Liver (tissue), 3 donors: ENCODE results near the gene ARFRP1.

Source experiments
- GABPA ChIP-seq, 2 donors: IDR thresholded peaks in 1 of 2; conservative IDR thresholded peaks in 1 of 2; 2 replicates each; pipeline ENCODE4 v1.6.1; 2016; ENCODE audit warnings: antibody characterized with exemption in 2 of 2, mild to moderate bottlenecking in 1 of 2, moderate library complexity in 1 of 2
- SP1 ChIP-seq: IDR thresholded peaks from 2 replicates; pipeline ENCODE4 v1.6.1; 2018; ENCODE audit warnings: antibody characterized with exemption, mild to moderate bottlenecking
- TAF1 ChIP-seq: conservative IDR thresholded peaks from 2 replicates; pipeline ENCODE4 v1.6.1; 2016; ENCODE audit warnings: antibody characterized with exemption, mild to moderate bottlenecking
- TF ChIP-seq, protein P1 (sequence below): fragments of 150-350 bp; IDR thresholded peaks from 2 replicates; pipeline ENCODE4 v1.5.1; 2017; ENCODE audit warnings: improper control_type of control experiment, low read depth, low read length; ENCODE audit not compliant: missing input control
- donor health status: healthy.
- donor health status: healthy.

DNA sequence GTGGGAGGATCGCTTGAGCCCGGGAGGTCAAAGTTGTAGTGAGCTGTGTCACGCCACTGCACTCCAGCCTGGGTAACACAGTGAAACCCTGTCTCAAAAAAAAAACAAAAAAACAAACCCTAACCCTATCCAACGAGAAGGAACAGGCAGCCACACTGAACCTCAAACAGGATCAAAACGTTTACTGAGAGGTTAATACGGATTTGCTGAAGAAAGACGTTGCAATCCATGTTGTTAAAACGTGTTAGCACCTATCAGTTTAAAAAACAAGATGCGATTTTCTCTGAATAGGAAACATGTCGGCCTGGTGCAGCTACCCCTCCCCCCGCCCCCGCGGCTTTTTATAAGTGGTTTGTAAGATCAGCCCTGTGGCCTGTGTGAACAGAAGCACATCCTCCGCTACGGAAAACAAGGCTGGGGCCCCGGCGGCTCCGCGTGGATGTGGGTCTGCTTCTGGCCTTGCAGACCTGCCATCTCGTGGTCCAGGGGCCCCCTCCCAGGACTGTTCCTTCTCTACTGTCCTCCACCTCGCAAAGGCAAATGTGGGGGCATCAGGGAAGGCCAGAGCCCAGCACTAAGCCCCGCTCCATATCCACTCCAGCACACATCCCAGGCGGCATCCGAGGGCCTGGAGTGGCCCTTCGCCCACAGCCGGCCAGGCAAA, 43.2 kb upstream of the ARFRP1 start:
- TF ChIP-seq, protein P1, sequence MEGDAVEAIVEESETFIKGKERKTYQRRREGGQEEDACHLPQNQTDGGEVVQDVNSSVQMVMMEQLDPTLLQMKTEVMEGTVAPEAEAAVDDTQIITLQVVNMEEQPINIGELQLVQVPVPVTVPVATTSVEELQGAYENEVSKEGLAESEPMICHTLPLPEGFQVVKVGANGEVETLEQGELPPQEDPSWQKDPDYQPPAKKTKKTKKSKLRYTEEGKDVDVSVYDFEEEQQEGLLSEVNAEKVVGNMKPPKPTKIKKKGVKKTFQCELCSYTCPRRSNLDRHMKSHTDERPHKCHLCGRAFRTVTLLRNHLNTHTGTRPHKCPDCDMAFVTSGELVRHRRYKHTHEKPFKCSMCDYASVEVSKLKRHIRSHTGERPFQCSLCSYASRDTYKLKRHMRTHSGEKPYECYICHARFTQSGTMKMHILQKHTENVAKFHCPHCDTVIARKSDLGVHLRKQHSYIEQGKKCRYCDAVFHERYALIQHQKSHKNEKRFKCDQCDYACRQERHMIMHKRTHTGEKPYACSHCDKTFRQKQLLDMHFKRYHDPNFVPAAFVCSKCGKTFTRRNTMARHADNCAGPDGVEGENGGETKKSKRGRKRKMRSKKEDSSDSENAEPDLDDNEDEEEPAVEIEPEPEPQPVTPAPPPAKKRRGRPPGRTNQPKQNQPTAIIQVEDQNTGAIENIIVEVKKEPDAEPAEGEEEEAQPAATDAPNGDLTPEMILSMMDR = no peak
- TF ChIP-seq SP1 (no peak), TAF1 (no peak), GABPA (IDR thresholded peaks at IDR 0.05 in 1 of 2, conservative IDR thresholded peaks at IDR 0.05 in 1 of 2) (no peak)
